NB4 (cell line): ENCODE results near the gene KCNC1.

ENCODE experiments used
- CTCF ChIP-seq: IDR thresholded peaks from one replicate; pipeline ENCODE4 v1.5.1; 2012; ENCODE audit warnings: low read depth, low read length
- MYC ChIP-seq: IDR thresholded peaks from 2 replicates; pipeline ENCODE4 v1.6.1; 2011; ENCODE audit warnings: low read depth, low read length

- no peak for TF ChIP-seq MYC
- TF ChIP-seq CTCF: no peak
These were observed 47.0 kb downstream of the KCNC1 start for GRCh38 chr11:17781626-17782025.
